Transverse colon (tissue), 4 donors: ENCODE data around the gene CRYBG1.

Experiments
- EP300 ChIP-seq: sonication (generic); formaldehyde crosslinking; IDR thresholded peaks from one replicate; pipeline ENCODE4 v1.6.1; 2017; ENCODE audit warnings: antibody characterized with exemption, low read depth
- POLR2A ChIP-seq: fragments of 450-650 bp; IDR thresholded peaks from one replicate; pipeline ENCODE4 v1.6.1; 2016; ENCODE audit warnings: antibody characterized with exemption, mild to moderate bottlenecking, moderate library complexity
- POLR2AphosphoS5 ChIP-seq, 3 donors: sonication (generic); formaldehyde crosslinking; IDR thresholded peaks; one replicate each; pipeline ENCODE4 v1.6.1; 2016; ENCODE audit warnings: antibody characterized with exemption in 3 of 3
- TF ChIP-seq, protein P1 (sequence below), 5 experiments: fragments of 200-600 bp in 3 of 5; fragments of 450-650 bp in 2 of 5; sonication (generic) in 3 of 5; IDR thresholded peaks; 1 replicate in 2 of 5; 2 replicates in 3 of 5; pipeline ENCODE4 v1.5.1; 2016 to 2017; ENCODE audit warnings: antibody characterized with exemption in 5 of 5, inconsistent platforms in 3 of 5, mild to moderate bottlenecking in 2 of 5, moderate library complexity in 1 of 5

DNA sequence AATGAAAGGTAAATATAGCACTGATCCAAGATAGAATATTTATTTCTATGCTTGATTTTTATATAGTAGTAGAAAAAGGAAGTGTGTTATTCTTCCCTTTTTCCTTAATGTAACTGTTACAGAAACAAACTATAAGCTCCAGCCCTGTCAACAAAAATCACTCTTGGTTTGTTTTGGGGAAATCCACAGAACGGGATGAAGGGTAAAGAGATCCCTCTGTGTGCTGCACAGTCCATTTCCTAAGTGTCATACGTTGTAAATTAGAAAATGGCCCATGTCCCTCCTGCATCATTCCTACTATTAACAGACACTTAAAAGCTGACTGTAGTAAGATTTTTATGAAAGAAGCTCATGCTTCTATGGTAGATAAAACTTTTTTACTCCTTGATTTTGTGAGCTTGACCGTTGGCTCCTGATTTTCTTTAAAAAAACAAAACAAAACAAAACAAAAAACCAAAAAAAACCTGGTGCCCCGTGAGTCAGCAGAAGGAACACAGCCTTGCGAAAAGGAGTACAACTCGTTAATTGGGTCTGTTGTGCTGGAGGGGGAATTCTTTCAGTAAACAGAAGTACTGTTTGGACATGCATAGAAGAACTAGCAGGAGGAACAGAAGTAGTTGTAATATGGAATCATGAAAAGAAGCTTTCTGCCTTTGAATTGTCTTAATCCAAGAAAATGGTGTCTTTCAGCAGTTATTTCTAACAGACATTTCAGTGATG lies 201.3 kb downstream of the CRYBG1 start:
- TF ChIP-seq POLR2AphosphoS5 (IDR thresholded peaks at IDR 0.05) (no peak), POLR2A (no peak), EP300 (no peak)
- TF ChIP-seq, protein P1, sequence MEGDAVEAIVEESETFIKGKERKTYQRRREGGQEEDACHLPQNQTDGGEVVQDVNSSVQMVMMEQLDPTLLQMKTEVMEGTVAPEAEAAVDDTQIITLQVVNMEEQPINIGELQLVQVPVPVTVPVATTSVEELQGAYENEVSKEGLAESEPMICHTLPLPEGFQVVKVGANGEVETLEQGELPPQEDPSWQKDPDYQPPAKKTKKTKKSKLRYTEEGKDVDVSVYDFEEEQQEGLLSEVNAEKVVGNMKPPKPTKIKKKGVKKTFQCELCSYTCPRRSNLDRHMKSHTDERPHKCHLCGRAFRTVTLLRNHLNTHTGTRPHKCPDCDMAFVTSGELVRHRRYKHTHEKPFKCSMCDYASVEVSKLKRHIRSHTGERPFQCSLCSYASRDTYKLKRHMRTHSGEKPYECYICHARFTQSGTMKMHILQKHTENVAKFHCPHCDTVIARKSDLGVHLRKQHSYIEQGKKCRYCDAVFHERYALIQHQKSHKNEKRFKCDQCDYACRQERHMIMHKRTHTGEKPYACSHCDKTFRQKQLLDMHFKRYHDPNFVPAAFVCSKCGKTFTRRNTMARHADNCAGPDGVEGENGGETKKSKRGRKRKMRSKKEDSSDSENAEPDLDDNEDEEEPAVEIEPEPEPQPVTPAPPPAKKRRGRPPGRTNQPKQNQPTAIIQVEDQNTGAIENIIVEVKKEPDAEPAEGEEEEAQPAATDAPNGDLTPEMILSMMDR (IDR thresholded peaks at IDR 0.05): no peak
